Neural progenitor cell (in vitro differentiated cells): ENCODE data around the gene TMEM214. TPM values are rescaled to one million over a fixed set of nuclear protein-coding genes. Genes with fewer than 3 reads are reported as not detected.
A peak's percentile ranks its signal among the peaks of the same experiment; 100 is the strongest.

Source experiments
- DNase-seq: peaks from one replicate; pipeline ENCODE4 v3.0.0-alpha.2; 2016; ENCODE audit warnings: low spot score
- H2AFZ ChIP-seq: fragments of 200-600 bp; sonication (generic); replicated peaks from 2 replicates; pipeline ENCODE4 v1.6.1; 2016; ENCODE audit warnings: antibody characterized with exemption
- H3F3A ChIP-seq: fragments of 200-600 bp; sonication (generic); 2 replicates; pipeline ENCODE4 v1.6.1; 2016; ENCODE audit warnings: antibody characterized with exemption, low read depth
- H3K27ac ChIP-seq: fragments of 200-600 bp; sonication (generic); 2 replicates; pipeline ENCODE4 v1.5.1; 2016; ENCODE audit warnings: mild to moderate bottlenecking
- H3K27me3 ChIP-seq: fragments of 200-600 bp; sonication (generic); 2 replicates; pipeline ENCODE4 v1.6.1; 2016; ENCODE audit warnings: mild to moderate bottlenecking, moderate library complexity
- H3K36me3 ChIP-seq: fragments of 200-600 bp; sonication (generic); 2 replicates; pipeline ENCODE4 v1.5.1; 2016
- H3K4me1 ChIP-seq: fragments of 200-600 bp; sonication (generic); 2 replicates; pipeline ENCODE4 v1.6.1; 2016; ENCODE audit warnings: mixed run types
- H3K4me2 ChIP-seq: fragments of 200-600 bp; sonication (generic); 2 replicates; pipeline ENCODE4 v1.6.1; 2016
- H3K4me3 ChIP-seq: fragments of 200-600 bp; sonication (generic); 2 replicates; pipeline ENCODE4 v1.5.1; 2016
- H3K79me2 ChIP-seq: fragments of 200-600 bp; sonication (generic); 2 replicates; pipeline ENCODE4 v1.6.1; 2016; ENCODE audit warnings: low read depth
- H3K9ac ChIP-seq: fragments of 200-600 bp; sonication (generic); 2 replicates; pipeline ENCODE4 v1.6.1; 2016
- H3K9me3 ChIP-seq: fragments of 200-600 bp; sonication (generic); 2 replicates; pipeline ENCODE4 v1.5.1; 2016; ENCODE audit warnings: low read depth
- H4K20me1 ChIP-seq: fragments of 200-600 bp; sonication (generic); 2 replicates; pipeline ENCODE4 v1.6.1; 2016; ENCODE audit warnings: low read depth
- H3K27ac Mint-ChIP-seq: 3 replicates; pipeline ENCODE4 v1.8.0; 2021; ENCODE audit warnings: mixed read lengths
- H3K27me3 Mint-ChIP-seq: 2 replicates; pipeline ENCODE4 v1.8.0; 2022; ENCODE audit warnings: low read depth, mild to moderate bottlenecking, inconsistent platforms, moderate library complexity, mixed read lengths; ENCODE audit not compliant: insufficient read depth
- H3K36me3 Mint-ChIP-seq: 3 replicates; pipeline ENCODE4 v1.8.0; 2021; ENCODE audit warnings: mixed read lengths
- H3K4me1 Mint-ChIP-seq: 3 replicates; pipeline ENCODE4 v1.8.0; 2021; ENCODE audit warnings: mixed read lengths
- H3K4me3 Mint-ChIP-seq: 3 replicates; pipeline ENCODE4 v1.8.0; 2021; ENCODE audit warnings: mild to moderate bottlenecking, moderate library complexity, mixed read lengths
- H3K9me3 Mint-ChIP-seq: 3 replicates; pipeline ENCODE4 v1.8.0; 2020; ENCODE audit warnings: mixed read lengths
- CTCF ChIP-seq: fragments of 200-600 bp; sonication (generic); IDR thresholded peaks from 2 replicates; pipeline ENCODE4 v1.5.1; 2017; ENCODE audit warnings: antibody characterized with exemption, mild to moderate bottlenecking
- EZH2 ChIP-seq: fragments of 200-600 bp; sonication (generic); IDR thresholded peaks from 2 replicates; pipeline ENCODE4 v1.6.1; 2017; ENCODE audit warnings: antibody characterized with exemption, mild to moderate bottlenecking, moderate library complexity
- EZH2phosphoT487 ChIP-seq: fragments of 200-600 bp; sonication (generic); IDR thresholded peaks from 2 replicates; pipeline ENCODE4 v1.6.1; 2017; ENCODE audit warnings: antibody characterized with exemption
- total RNA-seq: library from RNA; depleted of rRNA; stranded (reverse); fragments of >200 nt; gene quantifications from 2 replicates; pipeline ENCODE4 v1.2.3, GENCODE V29; 2015; ENCODE audit warnings: low replicate concordance

Gene TMEM214
- total RNA-seq, 1 donor from 2014 or later: 18.1 TPM

DNA sequence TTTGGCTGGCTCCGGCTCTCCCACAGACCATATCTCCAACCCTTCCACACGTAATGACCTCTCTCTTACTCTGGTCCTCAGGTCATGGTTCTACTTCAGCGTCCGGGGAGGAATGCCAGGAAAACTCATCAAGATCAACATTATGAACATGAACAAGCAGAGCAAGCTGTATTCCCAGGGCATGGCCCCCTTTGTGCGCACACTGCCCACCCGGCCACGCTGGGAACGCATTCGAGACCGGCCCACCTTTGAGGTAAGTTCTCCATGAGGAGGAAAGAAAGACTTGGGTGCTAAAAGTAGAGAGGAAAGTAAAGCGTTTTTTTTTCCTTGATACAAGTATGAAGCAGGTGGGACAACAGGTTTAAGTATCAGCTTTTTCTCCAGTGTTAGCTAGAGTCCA is 20.6 kb downstream of the TMEM214 start:
- TF ChIP-seq CTCF (no peak), EZH2phosphoT487 (no peak), EZH2 (no peak)
- H3K79me2 ChIP-seq: peaks cover 3% of the 10 kb centered on the region
- no peaks in the 10 kb centered on the region for H3K9me3 ChIP-seq
- no peaks in the 10 kb centered on the region for H4K20me1 ChIP-seq
- Mint-ChIP-seq H3K9me3 (peaks cover 19% of the 10 kb centered on the region), H3K36me3 (peaks cover 38% of the 10 kb centered on the region), H3K4me3 (peak overlapping the region; percentile 92), H3K4me1 (peaks cover 31% of the 10 kb centered on the region), H3K27me3 (peaks cover 21% of the 10 kb centered on the region), H3K27ac (no peak overlapping the region)
- H3F3A ChIP-seq: peaks cover 31% of the 10 kb centered on the region
- no peak overlapping the region for H3K27ac ChIP-seq
- no peak for DNase-seq
- no peak overlapping the region for H3K9ac ChIP-seq
- H3K4me2 ChIP-seq: no peak overlapping the region
- H3K36me3 ChIP-seq: no peaks in the 10 kb centered on the region
- H3K27me3 ChIP-seq: no peaks in the 10 kb centered on the region
- H3K4me3 ChIP-seq: no peak overlapping the region
- H3K4me1 ChIP-seq: peaks cover 5% of the 10 kb centered on the region
- no peak overlapping the region for H2AFZ ChIP-seq

- Mint-ChIP-seq H3K36me3 (peaks cover 40% of the 10 kb centered on the region), H3K27me3 (peaks cover 20% of the 10 kb centered on the region), H3K4me3 (peak overlapping the region; percentile 92), H3K27ac (no peak overlapping the region), H3K9me3 (peaks cover 19% of the 10 kb centered on the region), H3K4me1 (peaks cover 28% of the 10 kb centered on the region)
- Histone ChIP-seq H3F3A (peaks cover 27% of the 10 kb centered on the region), H3K27me3 (no peaks in the 10 kb centered on the region), H3K4me2 (no peak overlapping the region), H3K9me3 (no peaks in the 10 kb centered on the region), H3K9ac (no peak overlapping the region), H3K4me3 (no peak overlapping the region), H3K36me3 (no peaks in the 10 kb centered on the region), H3K79me2 (peaks cover 3% of the 10 kb centered on the region), H3K27ac (no peak overlapping the region), H3K4me1 (peaks cover 5% of the 10 kb centered on the region), H2AFZ (no peak overlapping the region), H4K20me1 (no peaks in the 10 kb centered on the region)
- no peak for TF ChIP-seq EZH2
- no peak for TF ChIP-seq EZH2phosphoT487
- DNase-seq: no peak
These were observed 21.0 kb downstream of the TMEM214 start for GRCh38 chr2:27053776-27054175.

- H3K27ac ChIP-seq: no peak overlapping the region
- no peaks in the 10 kb centered on the region for H3K9me3 ChIP-seq
- H3K4me1 Mint-ChIP-seq: peaks cover 22% of the 10 kb centered on the region
- H3K27me3 ChIP-seq: no peaks in the 10 kb centered on the region
- H3K9ac ChIP-seq: no peak overlapping the region
- H3K27ac Mint-ChIP-seq: no peak overlapping the region
- no peak overlapping the region for H2AFZ ChIP-seq
- H4K20me1 ChIP-seq: no peaks in the 10 kb centered on the region
- peaks cover 46% of the 10 kb centered on the region for H3K36me3 Mint-ChIP-seq
- H3K4me2 ChIP-seq: no peak overlapping the region
- H3K36me3 ChIP-seq: no peaks in the 10 kb centered on the region
- DNase-seq: no peak
- no peaks in the 10 kb centered on the region for H3K4me1 ChIP-seq
- no peak for TF ChIP-seq EZH2
- no peak for TF ChIP-seq CTCF
- no peak for TF ChIP-seq EZH2phosphoT487
- H3K9me3 Mint-ChIP-seq: peaks cover 14% of the 10 kb centered on the region
- peaks cover 20% of the 10 kb centered on the region for H3F3A ChIP-seq
- no peak overlapping the region for H3K4me3 ChIP-seq
- H3K27me3 Mint-ChIP-seq: peaks cover 20% of the 10 kb centered on the region
- peaks cover 3% of the 10 kb centered on the region for H3K79me2 ChIP-seq
- H3K4me3 Mint-ChIP-seq: no peak overlapping the region
These were observed 22.0 kb downstream of the TMEM214 start for GRCh38 chr2:27054721-27055120.

DNA sequence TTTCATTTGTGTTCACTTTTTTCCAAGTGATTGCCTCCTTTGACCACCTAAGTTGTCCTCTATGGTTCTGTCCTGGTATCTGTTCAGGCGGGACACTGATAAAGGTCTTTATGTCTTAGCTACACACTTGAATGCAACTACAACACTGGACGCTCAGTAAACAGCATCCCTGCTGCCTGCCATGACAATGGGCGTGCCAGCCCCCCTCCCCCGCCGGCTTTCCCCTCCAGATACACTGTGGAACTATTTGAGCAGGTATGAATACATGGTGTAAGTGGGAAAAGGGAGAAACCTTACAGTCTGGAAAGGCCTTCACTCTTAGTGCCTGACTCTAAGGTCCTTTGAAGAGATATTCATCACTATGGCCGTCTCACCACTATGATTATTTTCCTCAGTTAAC is 24.4 kb downstream of the TMEM214 start:
- Mint-ChIP-seq H3K4me3 (no peak overlapping the region), H3K27me3 (peaks cover 6% of the 10 kb centered on the region), H3K27ac (no peak overlapping the region), H3K9me3 (no peaks in the 10 kb centered on the region), H3K4me1 (peaks cover 11% of the 10 kb centered on the region), H3K36me3 (peaks cover 42% of the 10 kb centered on the region)
- peaks cover 2% of the 10 kb centered on the region for H3F3A ChIP-seq
- no peak for TF ChIP-seq CTCF
- H3K27me3 ChIP-seq: no peaks in the 10 kb centered on the region
- no peaks in the 10 kb centered on the region for H3K9me3 ChIP-seq
- H3K36me3 ChIP-seq: no peaks in the 10 kb centered on the region
- H2AFZ ChIP-seq: no peak overlapping the region
- no peak overlapping the region for H3K4me2 ChIP-seq
- H3K9ac ChIP-seq: no peak overlapping the region
- H4K20me1 ChIP-seq: no peaks in the 10 kb centered on the region
- no peaks in the 10 kb centered on the region for H3K4me1 ChIP-seq
- no peak overlapping the region for H3K27ac ChIP-seq
- no peaks in the 10 kb centered on the region for H3K79me2 ChIP-seq
- no peak overlapping the region for H3K4me3 ChIP-seq
- DNase-seq: no peak
